MCF 10A (cell line): ENCODE measurements around the gene SLC44A5. TPM values are rescaled to one million over a fixed set of nuclear protein-coding genes. Genes with fewer than 3 reads are reported as not detected.

Source experiments
- BruUV-seq: library from RNA; stranded (reverse); fragments of 400-500 nt; replicated peaks from 2 replicates; lab custom pipeline; 2021; lab: Mats Ljungman, UMichigan
- CTCF ChIA-PET: fragments of 300-600 bp; sonication (Branson Sonifier 250); formaldehyde crosslinking; extraction: SDS; loops from one replicate; lab custom pipeline; 2021; ENCODE audit warnings: antibody characterized with exemption, inconsistent platforms; lab: Yijun Ruan, JAX
- POLR2A ChIA-PET: fragments of 300-600, 350-650 bp; sonication (Branson Sonifier 250); formaldehyde crosslinking; extraction: SDS; loops from one replicate; lab custom pipeline; 2020; ENCODE audit warnings: antibody characterized with exemption, inconsistent platforms; lab: Yijun Ruan, JAX
- DNase-seq: peaks from one replicate; pipeline ENCODE4 v3.0.0-alpha.2; 2018; ENCODE audit not compliant: unreplicated experiment
- H3K27ac Mint-ChIP-seq: one replicate; pipeline ENCODE4 v1.8.0; 2022; ENCODE audit warnings: mild to moderate bottlenecking, low read depth, mixed read lengths; ENCODE audit not compliant: unreplicated experiment
- H3K27me3 Mint-ChIP-seq: one replicate; pipeline ENCODE4 v1.8.0; 2022; ENCODE audit warnings: mixed read lengths; ENCODE audit not compliant: insufficient read depth, unreplicated experiment
- H3K36me3 Mint-ChIP-seq: one replicate; pipeline ENCODE4 v1.8.0; 2022; ENCODE audit warnings: mild to moderate bottlenecking, moderate library complexity, mixed read lengths; ENCODE audit not compliant: insufficient read depth, unreplicated experiment
- H3K4me1 Mint-ChIP-seq: one replicate; pipeline ENCODE4 v1.8.0; 2022; ENCODE audit warnings: mixed read lengths; ENCODE audit not compliant: insufficient read depth, unreplicated experiment
- H3K4me3 Mint-ChIP-seq: one replicate; pipeline ENCODE4 v1.8.0; 2022; ENCODE audit warnings: mild to moderate bottlenecking, moderate library complexity, mixed read lengths; ENCODE audit not compliant: unreplicated experiment
- H3K9me3 Mint-ChIP-seq: one replicate; pipeline ENCODE4 v1.8.0; 2022; ENCODE audit warnings: mixed read lengths; ENCODE audit not compliant: unreplicated experiment
- intact Hi-C: fragments of 100-400 bp; cut with micrococcal nuclease; formaldehyde crosslinking; loops from 2 replicates; pipeline ENCODE4 v1.14.1; 2022
- total RNA-seq: library from RNA; stranded (reverse); gene quantifications from 2 replicates; pipeline ENCODE4 v1.2.3, GENCODE V29; 2022
- TF ChIP-seq, protein P1 (sequence below): fragments of 200-600 bp; IDR thresholded peaks from one replicate; pipeline ENCODE4 v1.8.0; 2022; ENCODE audit warnings: antibody characterized with exemption, mild to moderate bottlenecking; ENCODE audit not compliant: unreplicated experiment

The SLC44A5 gene
- total RNA-seq, 1 experiment from 2014 or later = 14.3 TPM

DNA sequence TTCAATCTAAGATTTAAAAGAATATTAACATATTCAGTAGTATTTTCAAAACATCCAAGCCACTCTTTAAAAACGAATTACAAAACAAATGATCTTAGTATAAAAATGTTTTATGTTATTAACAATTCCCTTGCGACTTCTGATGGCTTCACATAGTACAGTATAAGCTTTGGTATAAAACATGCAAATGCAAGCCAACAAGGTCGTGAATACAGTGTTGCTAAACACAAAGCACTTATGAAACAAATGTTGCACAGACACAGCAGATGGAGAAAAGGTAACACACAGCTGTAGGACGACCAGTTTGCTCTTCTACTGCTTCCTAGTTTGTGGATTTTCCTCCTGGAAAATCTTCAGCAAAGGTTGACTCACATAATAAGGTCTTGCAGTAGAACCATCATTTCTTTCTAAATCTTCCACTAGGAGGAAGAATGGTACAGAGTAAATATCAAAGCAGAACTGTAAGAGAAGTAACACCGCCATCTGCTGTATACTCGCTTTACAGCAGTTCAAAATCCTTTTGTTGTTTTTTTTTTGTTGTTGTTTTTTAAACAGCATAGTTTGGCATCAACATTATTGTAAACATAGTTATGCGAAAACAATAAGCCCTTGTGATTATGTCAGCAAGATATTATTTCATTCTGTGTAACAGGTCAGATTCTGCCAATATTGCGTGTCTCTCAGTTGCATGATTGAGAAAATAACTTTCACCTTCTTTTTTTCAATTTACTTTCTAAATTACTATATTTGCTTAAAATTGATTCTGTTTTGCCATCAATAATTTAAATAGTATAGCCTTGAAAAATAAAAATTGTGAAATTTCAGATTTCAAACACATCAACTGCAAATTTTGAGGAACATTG, 407.3 kb downstream of the SLC44A5 start:
- ChIA-PET CTCF (interaction anchor here (0.6 to 4.5 kb wide), 47 partner anchors 9 to 709 kb away, joined by 3 to 56 read pairs (median 4); partner anchors contain the start of genes CRYZ and TYW3), POLR2A (interaction anchor here (1.0 to 1.2 kb wide), 2 partner anchors 436 to 442 kb away, joined by 3 read pairs; no protein-coding TSS in a partner anchor)
- intact Hi-C loops = loop anchor here (1.0 kb wide), 2 partner anchors 150 to 431 kb away; no protein-coding TSS in a partner anchor
- Mint-ChIP-seq H3K36me3 (no peaks in the 10 kb centered on the region), H3K4me3 (no peak overlapping the region), H3K27ac (no peak overlapping the region), H3K27me3 (peaks cover 7% of the 10 kb centered on the region), H3K4me1 (peaks cover 3% of the 10 kb centered on the region), H3K9me3 (no peaks in the 10 kb centered on the region)
- no TSS peak for BruUV-seq
- DNase-seq = peak; percentile 52
- TF ChIP-seq, protein P1, sequence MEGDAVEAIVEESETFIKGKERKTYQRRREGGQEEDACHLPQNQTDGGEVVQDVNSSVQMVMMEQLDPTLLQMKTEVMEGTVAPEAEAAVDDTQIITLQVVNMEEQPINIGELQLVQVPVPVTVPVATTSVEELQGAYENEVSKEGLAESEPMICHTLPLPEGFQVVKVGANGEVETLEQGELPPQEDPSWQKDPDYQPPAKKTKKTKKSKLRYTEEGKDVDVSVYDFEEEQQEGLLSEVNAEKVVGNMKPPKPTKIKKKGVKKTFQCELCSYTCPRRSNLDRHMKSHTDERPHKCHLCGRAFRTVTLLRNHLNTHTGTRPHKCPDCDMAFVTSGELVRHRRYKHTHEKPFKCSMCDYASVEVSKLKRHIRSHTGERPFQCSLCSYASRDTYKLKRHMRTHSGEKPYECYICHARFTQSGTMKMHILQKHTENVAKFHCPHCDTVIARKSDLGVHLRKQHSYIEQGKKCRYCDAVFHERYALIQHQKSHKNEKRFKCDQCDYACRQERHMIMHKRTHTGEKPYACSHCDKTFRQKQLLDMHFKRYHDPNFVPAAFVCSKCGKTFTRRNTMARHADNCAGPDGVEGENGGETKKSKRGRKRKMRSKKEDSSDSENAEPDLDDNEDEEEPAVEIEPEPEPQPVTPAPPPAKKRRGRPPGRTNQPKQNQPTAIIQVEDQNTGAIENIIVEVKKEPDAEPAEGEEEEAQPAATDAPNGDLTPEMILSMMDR = peak; percentile 79

DNA sequence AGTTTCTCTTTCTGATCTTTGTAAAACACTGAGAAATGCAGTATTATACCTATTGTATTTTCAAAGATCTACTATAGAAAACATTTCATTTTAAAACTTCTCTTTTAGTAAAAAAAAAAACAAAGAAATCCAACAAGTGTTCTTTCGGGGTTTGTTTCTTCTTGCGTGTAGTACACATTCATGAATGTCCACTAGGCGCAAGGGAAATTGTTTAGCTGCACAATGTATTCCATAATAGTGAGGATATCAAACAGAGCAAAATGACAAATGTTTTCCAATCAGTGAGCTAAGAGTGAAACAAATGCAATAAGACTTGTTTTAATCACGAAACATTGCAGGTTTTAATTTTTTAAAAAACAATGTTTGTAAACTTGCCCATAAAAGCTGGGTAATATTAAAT, 408.2 kb downstream of the SLC44A5 start:
- ChIA-PET POLR2A (interaction anchor here (1.0 to 1.2 kb wide), 2 partner anchors 435 to 442 kb away, joined by 3 read pairs; no protein-coding TSS in a partner anchor), CTCF (interaction anchor here (0.5 to 4.5 kb wide), 36 partner anchors 9 to 490 kb away, joined by 3 to 56 read pairs (median 4); partner anchors contain the start of genes CRYZ and TYW3)
- H3K36me3 Mint-ChIP-seq = no peaks in the 10 kb centered on the region
- peaks cover 13% of the 10 kb centered on the region for H3K27me3 Mint-ChIP-seq
- H3K9me3 Mint-ChIP-seq = no peaks in the 10 kb centered on the region
- H3K4me1 Mint-ChIP-seq = peaks cover 6% of the 10 kb centered on the region
- no peak overlapping the region for H3K4me3 Mint-ChIP-seq
- DNase-seq = no peak
- TF ChIP-seq, protein P1 = no peak
- no TSS peak for BruUV-seq
- no peak overlapping the region for H3K27ac Mint-ChIP-seq
- intact Hi-C loops = loop anchor here (1.0 kb wide), 2 partner anchors 149 to 430 kb away; no protein-coding TSS in a partner anchor

DNA sequence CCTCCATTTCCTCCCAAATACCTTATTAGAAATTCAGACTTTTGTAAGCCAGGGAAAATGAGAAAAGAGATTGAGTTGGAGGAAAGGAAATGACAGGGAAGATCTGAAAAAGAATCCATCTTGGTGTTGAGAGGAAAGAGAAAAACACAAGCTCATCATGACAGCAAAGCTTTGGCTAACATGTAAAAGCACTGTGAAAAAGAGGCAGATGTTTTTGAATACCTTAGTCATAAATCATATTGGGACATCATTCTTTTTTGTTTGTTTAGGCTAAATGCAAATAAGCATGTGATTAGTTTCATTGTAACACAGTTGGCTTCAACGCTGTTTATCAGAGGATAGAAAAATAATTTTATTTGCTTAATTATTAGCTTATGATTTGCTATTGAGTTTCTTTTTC, 412.2 kb downstream of the SLC44A5 start:
- Mint-ChIP-seq H3K27ac (no peak overlapping the region), H3K9me3 (no peaks in the 10 kb centered on the region), H3K27me3 (peaks cover 39% of the 10 kb centered on the region), H3K4me1 (peaks cover 6% of the 10 kb centered on the region), H3K4me3 (no peak overlapping the region), H3K36me3 (no peaks in the 10 kb centered on the region)
- POLR2A ChIA-PET = interaction anchor here (0.7 kb wide), 1 partner anchor 234 kb away, joined by 3 read pairs; no protein-coding TSS in a partner anchor
- no peak for DNase-seq
- TSS peak; percentile 10 for BruUV-seq
- TF ChIP-seq, protein P1 = no peak
- CTCF ChIA-PET = interaction anchor here (0.7 to 1.9 kb wide), 4 partner anchors 8 to 426 kb away, joined by 3 to 11 read pairs (median 5); no protein-coding TSS in a partner anchor
- intact Hi-C loops = no loop called here

DNA sequence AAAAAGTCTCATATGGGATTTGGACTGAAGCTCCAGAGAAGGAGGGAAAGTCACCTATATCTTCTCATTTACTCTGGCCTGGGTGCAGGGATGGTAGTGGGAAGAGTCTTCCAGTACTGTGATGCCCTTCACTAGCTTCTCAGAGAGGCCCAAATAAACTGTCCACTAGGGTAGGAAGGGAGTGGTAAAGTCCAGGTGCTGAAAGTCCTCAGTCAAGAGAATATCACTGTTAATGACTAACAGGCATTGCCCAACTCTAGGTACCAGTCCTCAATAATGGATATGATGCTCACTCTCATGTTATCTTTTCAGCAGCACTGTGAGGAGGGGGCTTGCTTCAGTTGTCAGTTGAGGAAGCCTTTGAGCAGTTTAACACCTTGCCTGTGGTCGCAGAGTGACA, 412.8 kb downstream of the SLC44A5 start:
- Mint-ChIP-seq H3K9me3 (no peaks in the 10 kb centered on the region), H3K36me3 (no peaks in the 10 kb centered on the region), H3K27ac (no peak overlapping the region), H3K4me1 (peaks cover 6% of the 10 kb centered on the region), H3K27me3 (peaks cover 45% of the 10 kb centered on the region), H3K4me3 (no peak overlapping the region)
- POLR2A ChIA-PET = no interaction called here
- CTCF ChIA-PET = interaction anchor here (1.3 to 1.9 kb wide), 4 partner anchors 9 to 426 kb away, joined by 4 to 11 read pairs (median 5); no protein-coding TSS in a partner anchor
- intact Hi-C loops = no loop called here
- TF ChIP-seq, protein P1 = no peak
- no TSS peak for BruUV-seq
- DNase-seq = no peak
